Activated CD8-positive, alpha-beta memory T cell treated with anti-CD3 and anti-CD28 coated beads, Interleukin-2, amount 50 U/mL, for 4 hours (primary cell): ENCODE measurements around the gene NOXRED1.
A peak's percentile ranks its signal among the peaks of the same experiment; 100 is the strongest.

Source experiments
- DNase-seq: peaks from one replicate; pipeline ENCODE4 v3.0.0-alpha.2; 2020

NOXRED1 gene

DNA sequence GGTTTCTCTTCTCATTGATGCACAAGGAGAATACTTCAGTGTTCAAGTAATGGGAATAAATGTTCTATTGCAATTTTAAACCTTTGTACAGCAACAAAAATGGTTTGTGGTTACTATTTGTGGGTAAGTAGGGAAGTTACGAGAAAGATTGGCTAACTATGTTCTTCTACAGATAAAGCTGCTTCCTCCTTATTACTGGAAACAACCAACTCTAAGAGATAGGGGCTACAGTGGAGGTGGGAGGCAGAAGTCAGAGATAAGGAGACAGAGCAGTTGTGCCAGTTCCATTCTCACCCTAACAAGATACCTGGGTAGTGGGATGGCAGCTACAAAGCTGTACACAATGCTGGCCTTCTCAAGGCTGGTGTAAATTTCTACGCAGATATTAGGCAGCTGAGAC, 16.2 kb downstream of the NOXRED1 start:
- DNase-seq: no peak

- no peak for DNase-seq
Observed at GRCh38 chr14:77406718-77407117, 16.6 kb downstream of the NOXRED1 start.

DNA sequence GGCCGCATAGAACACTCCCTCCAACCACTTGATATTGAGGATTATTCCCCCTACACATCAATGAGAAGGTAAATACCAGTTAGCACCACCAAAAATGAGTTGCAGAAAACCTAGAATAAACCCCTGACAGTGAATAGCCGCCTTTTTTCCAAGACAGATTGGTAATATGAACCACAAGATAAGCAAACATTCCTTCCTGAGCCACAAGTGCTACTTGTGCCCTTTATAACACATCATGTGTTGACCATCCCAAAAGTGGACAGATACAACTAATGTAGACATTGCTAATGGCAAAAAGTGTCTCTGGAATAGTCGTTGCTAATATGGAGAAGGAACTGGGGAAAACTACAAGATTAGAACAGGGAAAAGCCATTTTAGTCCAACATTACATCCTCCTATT, 17.2 kb downstream of the NOXRED1 start:
- no peak for DNase-seq

- DNase-seq: no peak
Observed at GRCh38 chr14:77403768-77404167, 19.6 kb downstream of the NOXRED1 start.

- DNase-seq: no peak
Observed at GRCh38 chr14:77400216-77400615, 23.1 kb downstream of the NOXRED1 start.

GRCh38 chr14:77390188-77390587, 33.1 kb downstream of the NOXRED1 start:
- no peak for DNase-seq

DNA sequence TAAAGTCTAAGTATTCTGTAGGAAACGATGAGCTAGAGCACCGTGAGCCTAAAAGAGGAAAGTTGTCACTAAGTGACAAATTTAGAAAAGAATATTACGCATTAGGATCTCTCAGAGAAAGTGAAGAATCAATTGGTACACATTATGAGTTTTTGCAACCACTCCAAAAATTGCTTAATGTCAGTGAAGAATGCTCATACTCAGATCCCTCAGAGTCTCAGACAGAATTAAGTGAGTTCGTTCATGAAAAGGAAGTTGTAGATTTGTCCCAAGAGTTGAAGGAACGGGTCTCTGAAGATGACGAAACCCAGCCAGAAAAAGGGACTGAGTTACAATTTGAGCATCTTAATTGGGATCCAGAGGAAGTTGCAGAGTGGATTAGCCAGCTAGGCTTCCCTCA, 44.6 kb downstream of the NOXRED1 start:
- no peak for DNase-seq

DNA sequence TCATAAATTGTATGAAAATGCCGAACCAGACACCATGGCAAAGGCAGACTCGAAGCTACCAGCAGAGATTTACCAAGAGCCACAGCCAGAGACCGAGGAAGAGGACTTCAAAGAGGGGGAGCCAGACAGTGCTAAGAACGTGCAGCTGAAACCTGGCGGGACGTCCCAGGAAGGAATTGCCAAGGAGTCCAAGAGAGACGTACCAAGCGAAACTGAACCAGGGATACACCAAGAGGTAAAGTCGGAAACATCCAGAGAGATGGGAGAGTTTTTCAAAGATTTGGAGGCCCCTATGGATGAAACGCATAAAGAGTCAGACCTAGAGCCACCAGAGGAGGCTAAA, 45.9 kb downstream of the NOXRED1 start:
- no peak for DNase-seq

DNA sequence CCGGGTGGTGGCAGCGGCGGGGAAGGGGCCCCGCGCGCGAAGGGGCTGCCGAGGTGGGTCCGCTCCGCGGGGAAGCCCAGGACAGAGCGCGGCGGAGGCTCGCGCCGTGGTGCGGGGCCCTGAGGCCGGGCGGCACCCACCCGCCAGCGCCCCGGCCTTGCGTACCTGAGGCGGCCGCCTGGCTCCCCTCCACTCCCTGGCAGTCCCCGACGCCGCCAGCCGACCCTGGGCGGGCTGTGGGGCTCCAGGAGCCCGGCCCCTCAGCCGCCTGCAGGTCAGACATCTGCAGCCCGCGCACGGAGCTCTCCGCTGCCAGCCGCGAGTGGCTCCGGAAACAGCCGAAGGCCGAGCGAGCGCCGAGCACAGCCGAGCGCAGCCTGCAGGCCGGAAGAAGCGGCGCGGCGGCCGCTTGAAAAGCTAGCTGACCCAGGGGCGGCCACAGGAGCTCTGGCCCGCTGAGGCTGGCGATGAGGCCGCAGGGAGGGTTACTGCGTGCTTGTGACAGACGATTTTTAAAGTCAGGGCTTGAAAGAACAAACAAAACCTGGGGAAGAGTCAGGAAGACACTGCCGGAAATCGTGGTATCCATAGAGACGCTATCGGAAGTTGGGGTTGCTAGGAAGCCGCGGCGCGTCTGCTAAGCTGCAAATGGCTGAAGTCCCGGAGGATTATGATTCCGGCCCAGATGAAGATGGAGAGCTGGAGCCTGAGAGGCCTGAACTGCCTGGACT, 46.4 kb downstream of the NOXRED1 start, which contains the start of the genes SAMD15 and TMED8:
Gene SAMD15 (plus strand): TSS at position 609 of the 731 bp plus-strand sequence. CDS start 40 bp downstream, at position 649.
Gene TMED8 (minus strand): TSS at position 324 of the 731 bp plus-strand sequence. CDS start 41 bp downstream, at position 283.
- peak; percentile 85 for DNase-seq

GRCh38 chr14:77375973-77376770, 47.2 kb downstream of the NOXRED1 start:
- DNase-seq: peak; percentile 25

DNA sequence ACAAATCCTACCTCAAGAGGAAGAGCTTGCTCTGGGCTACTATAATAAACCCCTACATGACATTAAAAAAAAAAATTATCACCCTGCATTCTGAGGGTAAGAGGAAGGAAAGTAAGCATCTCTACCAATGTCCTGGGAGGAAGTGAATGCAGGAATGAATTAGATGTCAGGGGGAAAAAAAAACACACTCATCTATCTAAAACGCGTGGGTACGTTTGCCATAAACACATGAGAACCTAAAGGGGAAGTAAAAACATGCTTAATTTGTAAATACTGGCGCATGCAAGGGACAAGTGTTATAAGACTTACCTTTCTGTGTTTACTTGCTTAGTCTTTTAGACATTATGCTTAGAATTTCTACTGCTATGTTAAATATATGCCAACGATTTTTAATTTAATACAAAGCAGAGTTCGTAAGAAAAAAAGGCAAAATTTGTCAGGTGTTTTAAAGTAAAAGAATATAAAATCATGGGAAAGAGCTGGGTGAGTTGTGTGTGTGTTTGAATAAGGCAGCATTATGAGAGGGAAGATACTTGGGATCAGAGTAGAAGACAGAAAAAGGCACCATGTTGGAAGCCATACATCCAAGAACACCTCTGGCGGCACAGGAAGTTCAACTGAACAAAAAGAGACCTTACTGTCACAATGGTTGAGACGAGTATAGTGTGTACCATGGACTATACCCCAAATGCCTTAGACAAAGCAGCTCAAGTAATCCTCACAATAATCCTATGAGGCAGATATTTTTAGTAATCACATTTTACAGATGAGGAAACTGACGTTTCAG, 48.0 kb downstream of the NOXRED1 start:
- no peak for DNase-seq

DNA sequence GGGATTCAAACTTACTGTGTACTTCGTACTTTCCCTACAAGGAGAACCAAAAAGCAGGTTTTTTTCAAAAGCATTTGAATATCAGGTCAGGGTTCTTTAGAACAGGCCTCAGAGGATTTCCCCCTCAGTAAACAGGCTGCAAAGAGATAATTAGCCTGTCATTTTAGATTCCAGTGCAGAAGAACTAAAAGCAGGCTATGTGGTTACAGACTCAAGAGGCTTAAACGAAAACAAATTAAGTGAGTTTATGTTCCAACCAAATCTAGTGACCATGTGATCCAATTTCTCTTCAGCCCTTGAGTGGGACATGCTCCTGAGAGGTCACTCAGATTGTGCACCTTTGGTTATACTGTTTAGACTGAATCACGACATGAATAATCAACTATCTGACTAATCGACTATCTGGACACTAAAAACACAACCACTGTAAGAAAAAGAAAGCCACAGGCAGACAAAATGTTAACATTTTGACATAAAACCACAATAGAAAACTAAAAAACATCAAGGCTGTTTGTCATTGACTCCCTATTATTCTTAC, 51.0 kb downstream of the NOXRED1 start:
- DNase-seq: no peak

DNA sequence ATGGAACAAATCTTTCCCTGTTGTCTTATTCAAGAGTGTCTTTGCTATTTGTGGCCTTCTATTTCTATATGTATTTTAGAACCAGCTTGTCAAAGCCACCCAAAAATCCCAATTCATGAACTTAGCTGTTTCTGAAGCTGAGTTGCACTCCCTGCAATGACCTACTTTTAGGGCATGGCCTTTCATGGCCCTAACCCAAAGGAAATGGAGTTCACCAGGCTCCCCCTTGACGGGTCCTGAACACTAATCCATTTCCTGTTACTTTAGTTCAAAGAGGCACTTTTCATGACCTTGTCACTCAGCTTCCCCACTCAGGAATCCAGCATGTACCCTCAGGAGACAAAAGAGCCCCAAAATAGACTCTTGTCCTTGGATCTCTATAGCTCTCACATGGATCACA, 54.0 kb downstream of the NOXRED1 start:
- DNase-seq: no peak

GRCh38 chr14:77364146-77364545, 59.2 kb downstream of the NOXRED1 start:
- DNase-seq: no peak

GRCh38 chr14:77359626-77360025, 63.7 kb downstream of the NOXRED1 start:
- no peak for DNase-seq

DNA sequence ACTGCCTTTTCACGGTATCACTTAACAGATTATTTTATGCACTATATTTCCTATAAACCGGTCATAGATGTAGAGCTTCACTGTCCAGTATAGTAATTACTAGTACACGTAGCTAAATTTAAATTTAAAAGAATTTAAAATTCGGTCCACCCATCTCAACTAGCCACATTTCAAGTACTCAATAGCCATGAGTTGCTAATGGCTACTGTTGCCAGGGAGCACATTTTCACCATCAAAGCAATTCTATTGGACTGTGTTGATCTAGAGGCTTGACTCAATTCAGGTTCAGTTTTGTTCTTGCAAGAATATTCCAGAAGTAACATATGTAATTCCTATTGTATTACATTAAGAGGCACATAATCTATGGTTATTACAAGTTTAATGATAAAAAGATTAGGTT, 66.4 kb downstream of the NOXRED1 start:
- DNase-seq: no peak

DNA sequence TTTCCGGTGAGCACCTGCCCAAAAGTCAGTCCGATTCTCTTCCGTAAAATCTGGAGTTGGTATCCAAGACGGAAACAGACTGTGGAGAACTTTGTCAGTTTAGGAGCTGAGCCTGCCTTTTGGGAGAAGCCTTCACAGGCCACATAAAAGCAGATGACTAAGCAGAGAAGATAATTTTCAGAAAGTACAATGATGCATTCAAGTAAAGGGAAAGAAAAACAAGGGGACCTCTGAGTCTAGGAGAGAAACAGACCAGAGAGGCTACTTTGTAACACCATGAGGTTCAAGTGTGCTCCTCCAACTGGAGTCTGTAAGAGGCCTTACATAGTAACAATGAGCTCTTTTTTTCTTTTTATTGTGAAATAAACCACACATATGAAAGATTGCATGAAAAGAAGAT, 67.5 kb downstream of the NOXRED1 start:
- no peak for DNase-seq

- DNase-seq: no peak
Observed at GRCh38 chr14:77353469-77354141, 69.7 kb downstream of the NOXRED1 start.

DNA sequence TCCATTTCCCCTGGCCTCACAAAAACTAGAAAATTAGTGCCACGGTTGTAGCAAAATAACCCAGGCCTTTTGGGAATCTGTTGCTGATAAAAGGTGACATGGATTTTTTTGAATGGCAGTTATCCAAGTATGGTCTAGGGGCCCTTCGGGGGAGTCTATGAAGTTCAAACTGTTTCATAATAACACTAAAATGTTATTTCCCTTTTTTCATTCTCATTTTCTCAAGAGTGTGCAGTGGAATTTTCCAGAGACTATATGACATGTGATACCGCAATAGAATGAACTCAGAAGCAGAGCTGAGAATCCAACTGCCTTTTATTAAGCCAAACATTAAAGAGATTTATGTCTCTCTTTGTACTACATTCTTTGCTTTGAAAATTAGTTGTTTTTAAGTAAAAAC, 75.6 kb downstream of the NOXRED1 start:
- no peak for DNase-seq

DNA sequence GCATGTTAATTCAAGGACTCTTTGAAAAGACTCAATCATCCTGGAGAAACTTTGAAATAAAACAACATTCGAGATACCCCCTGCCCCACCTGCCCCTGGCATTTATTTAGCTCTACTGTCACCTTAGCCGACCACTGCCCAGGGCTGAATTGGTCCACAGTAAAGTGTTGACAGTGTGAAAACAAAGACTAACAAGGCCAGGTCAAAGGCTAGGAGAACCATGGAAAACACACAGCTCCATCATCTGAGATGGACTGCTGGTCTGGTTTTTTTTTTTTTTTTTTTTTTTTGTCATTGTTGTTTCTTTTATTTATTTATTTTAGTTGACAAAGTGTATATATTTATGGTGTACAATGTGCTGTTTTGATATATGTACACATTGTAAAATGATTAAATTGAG, 76.8 kb downstream of the NOXRED1 start:
- no peak for DNase-seq

DNA sequence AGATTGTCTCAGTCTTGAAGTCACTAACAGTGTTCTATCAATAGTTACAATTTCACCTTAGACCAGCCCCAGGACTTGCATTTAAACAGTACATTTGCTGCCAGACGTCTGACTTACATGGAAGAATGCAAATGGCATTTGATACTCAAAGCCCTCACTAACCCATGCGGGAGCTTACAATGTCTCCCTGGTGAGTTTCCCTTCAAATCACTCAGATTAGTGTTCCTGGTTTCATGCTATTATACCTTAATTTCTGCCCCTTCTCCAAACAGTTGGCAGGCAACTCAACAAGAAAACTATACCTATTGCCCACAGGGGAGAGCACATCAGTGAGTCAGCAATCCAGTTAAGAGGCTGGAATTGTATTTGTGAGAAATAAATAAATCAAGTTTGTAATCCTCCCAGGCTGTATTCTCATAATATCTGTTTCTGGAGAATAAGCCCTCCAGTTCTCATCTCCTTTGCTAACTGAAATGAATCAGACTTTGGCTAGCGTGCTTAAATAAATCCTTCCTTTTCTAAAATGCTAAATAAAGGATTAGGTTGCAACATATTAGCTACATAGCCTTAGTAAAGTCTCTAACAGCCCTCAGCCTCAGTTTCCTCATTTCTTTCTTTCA, 78.8 kb downstream of the NOXRED1 start:
- DNase-seq: no peak
